ENCODE measurements around the gene FARSA. TPM values are rescaled to one million over a fixed set of nuclear protein-coding genes. Genes with fewer than 3 reads are reported as not detected.

Gene FARSA
- total and polyA plus RNA-seq, 2 of the 13 experiments (the other 11 are each of a cell fraction or from before 2014, with no cell fraction given): 25.9 to 72.0 TPM

DNA sequence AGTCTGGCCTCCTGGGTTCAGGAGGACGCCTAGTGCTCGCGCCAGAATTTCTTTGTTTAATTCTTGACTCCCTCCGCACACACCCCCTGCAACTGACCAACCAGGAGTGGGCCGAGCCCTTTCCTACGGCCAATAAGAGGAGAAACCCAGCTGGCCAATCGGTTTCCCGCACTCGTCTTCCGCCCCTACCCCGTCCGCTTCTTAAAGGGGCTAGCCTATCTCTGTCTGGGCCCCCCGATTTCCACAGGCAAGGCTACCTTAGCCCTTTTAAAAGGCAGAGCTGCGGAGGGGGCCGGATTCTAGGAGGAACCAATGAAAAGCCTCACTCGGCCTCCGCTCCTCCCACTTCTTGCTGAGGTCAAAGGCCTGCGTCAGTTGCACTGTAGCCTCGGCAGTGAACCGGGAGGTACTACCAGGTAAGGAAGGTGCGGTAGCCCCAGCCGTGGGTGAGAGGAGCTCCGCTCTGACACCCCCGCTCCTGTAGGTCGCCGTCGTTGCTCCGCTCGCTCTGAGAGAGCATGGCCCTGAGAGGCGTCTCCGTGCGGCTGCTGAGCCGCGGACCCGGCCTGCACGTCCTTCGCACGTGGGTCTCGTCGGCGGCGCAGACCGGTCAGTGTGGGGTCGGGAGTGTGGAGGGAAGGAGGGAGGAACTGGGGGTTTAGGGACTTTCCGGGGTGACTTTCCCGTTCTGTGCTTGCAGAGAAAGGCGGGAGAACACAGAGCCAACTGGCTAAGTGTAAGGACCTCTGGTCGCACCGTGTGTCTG is 42.5 kb downstream of the FARSA start, which contains the start of gene GCDH (continued):
- TF ChIP-seq MYC (CRISPR knock-in tag; IDR thresholded peaks at IDR 0.05; ENCODE audit: borderline replicate concordance) (peak; percentile 87; the same call in 1 of the 2 replicates), KLF6 (CRISPR knock-in tag; IDR thresholded peaks at IDR 0.05) (no peak; the same call in 1 of the 2 replicates), SYNCRIP (IDR thresholded peaks at IDR 0.05; ENCODE audit: insufficient read depth, low read depth, low read length) (no peak), ERF (CRISPR knock-in tag; IDR thresholded peaks at IDR 0.05) (0 out of 2 replicates have a peak, but pooled peaks have one; percentile 29), NFE2L1 (CRISPR knock-in tag; IDR thresholded peaks at IDR 0.05; ENCODE audit: borderline replicate concordance) (0 out of 2 replicates have a peak, but pooled peaks have one; percentile 59), NR1H2 (CRISPR knock-in tag; IDR thresholded peaks at IDR 0.05; ENCODE audit: borderline replicate concordance, low read depth) (no peak), SPEN (CRISPR knock-in tag; IDR thresholded peaks at IDR 0.05; ENCODE audit: low read depth) (peak; percentile 35; the same call in 1 of the 2 replicates), ZNF138 (CRISPR knock-in tag; IDR thresholded peaks at IDR 0.05; ENCODE audit: low read depth) (peak; percentile 53; the same call in 1 of the 2 replicates), THAP11 (CRISPR knock-in tag; IDR thresholded peaks at IDR 0.05) (peak; percentile 85), AGO2 (optimal IDR thresholded peaks at IDR 0.05; ENCODE audit: low read depth, low read length) (peak; percentile 35), HDAC1 (CRISPR knock-in tag; IDR thresholded peaks at IDR 0.05) (peak; percentile 99), BRCA1 (CRISPR knock-in tag; IDR thresholded peaks at IDR 0.05) (no peak), NFYB (CRISPR knock-in tag; IDR thresholded peaks at IDR 0.05) (peak; percentile 89), ZNF777 (CRISPR knock-in tag; IDR thresholded peaks at IDR 0.05) (no peak), ETV5 (CRISPR knock-in tag; IDR thresholded peaks at IDR 0.05; ENCODE audit: borderline replicate concordance) (no peak), ZNF557 (CRISPR knock-in tag; IDR thresholded peaks at IDR 0.05) (no peak), MXD4 (CRISPR knock-in tag; IDR thresholded peaks at IDR 0.05) (peak; percentile 99), ZNF598 (CRISPR knock-in tag; IDR thresholded peaks at IDR 0.05; ENCODE audit: borderline replicate concordance) (0 out of 2 replicates have a peak, but pooled peaks have one; percentile 41), ZNF747 (CRISPR knock-in tag; IDR thresholded peaks at IDR 0.05; ENCODE audit: borderline replicate concordance) (peak; percentile 57; the same call in 1 of the 2 replicates), HNRNPK (IDR thresholded peaks at IDR 0.05; ENCODE audit: low read depth, low read length, poor library complexity, severe bottlenecking) (peak; percentile 92), PHF8 (CRISPR knock-in tag; IDR thresholded peaks at IDR 0.05) (peak; percentile 85)
- TF ChIP-seq, protein P1, sequence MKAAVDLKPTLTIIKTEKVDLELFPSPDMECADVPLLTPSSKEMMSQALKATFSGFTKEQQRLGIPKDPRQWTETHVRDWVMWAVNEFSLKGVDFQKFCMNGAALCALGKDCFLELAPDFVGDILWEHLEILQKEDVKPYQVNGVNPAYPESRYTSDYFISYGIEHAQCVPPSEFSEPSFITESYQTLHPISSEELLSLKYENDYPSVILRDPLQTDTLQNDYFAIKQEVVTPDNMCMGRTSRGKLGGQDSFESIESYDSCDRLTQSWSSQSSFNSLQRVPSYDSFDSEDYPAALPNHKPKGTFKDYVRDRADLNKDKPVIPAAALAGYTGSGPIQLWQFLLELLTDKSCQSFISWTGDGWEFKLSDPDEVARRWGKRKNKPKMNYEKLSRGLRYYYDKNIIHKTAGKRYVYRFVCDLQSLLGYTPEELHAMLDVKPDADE (CRISPR knock-in tag; IDR thresholded peaks at IDR 0.05): no peak
- TF ChIP-seq, protein P2, sequence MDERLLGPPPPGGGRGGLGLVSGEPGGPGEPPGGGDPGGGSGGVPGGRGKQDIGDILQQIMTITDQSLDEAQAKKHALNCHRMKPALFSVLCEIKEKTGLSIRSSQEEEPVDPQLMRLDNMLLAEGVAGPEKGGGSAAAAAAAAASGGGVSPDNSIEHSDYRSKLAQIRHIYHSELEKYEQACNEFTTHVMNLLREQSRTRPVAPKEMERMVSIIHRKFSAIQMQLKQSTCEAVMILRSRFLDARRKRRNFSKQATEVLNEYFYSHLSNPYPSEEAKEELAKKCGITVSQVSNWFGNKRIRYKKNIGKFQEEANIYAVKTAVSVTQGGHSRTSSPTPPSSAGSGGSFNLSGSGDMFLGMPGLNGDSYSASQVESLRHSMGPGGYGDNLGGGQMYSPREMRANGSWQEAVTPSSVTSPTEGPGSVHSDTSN (CRISPR knock-in tag; IDR thresholded peaks at IDR 0.05): no peak
- TF ChIP-seq, protein P3, sequence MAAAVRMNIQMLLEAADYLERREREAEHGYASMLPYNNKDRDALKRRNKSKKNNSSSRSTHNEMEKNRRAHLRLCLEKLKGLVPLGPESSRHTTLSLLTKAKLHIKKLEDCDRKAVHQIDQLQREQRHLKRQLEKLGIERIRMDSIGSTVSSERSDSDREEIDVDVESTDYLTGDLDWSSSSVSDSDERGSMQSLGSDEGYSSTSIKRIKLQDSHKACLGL (CRISPR knock-in tag; IDR thresholded peaks at IDR 0.05): peak; percentile 97; the same call in 1 of the 2 replicates
- TF ChIP-seq, protein P4, sequence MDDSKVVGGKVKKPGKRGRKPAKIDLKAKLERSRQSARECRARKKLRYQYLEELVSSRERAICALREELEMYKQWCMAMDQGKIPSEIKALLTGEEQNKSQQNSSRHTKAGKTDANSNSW (CRISPR knock-in tag; IDR thresholded peaks at IDR 0.05; ENCODE audit: borderline replicate concordance): no peak
- TF ChIP-seq, protein P5, sequence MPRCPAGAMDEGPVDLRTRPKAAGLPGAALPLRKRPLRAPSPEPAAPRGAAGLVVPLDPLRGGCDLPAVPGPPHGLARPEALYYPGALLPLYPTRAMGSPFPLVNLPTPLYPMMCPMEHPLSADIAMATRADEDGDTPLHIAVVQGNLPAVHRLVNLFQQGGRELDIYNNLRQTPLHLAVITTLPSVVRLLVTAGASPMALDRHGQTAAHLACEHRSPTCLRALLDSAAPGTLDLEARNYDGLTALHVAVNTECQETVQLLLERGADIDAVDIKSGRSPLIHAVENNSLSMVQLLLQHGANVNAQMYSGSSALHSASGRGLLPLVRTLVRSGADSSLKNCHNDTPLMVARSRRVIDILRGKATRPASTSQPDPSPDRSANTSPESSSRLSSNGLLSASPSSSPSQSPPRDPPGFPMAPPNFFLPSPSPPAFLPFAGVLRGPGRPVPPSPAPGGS (CRISPR knock-in tag; IDR thresholded peaks at IDR 0.05): no peak; the same call in 1 of the 2 replicates

All from HepG2 (cell line).